SH-SY5Y (cell line): ENCODE measurements around the gene ITGB2.

Experiments used
- GATA2 ChIP-seq: IDR thresholded peaks from 2 replicates; pipeline ENCODE4 v1.6.1; 2011; ENCODE audit warnings: mild to moderate bottlenecking, low read depth, low read length
- GATA3 ChIP-seq: IDR thresholded peaks from 2 replicates; pipeline ENCODE4 v1.6.1; 2011; ENCODE audit warnings: low read depth, mild to moderate bottlenecking, low read length, moderate library complexity

Gene ITGB2

GRCh38 chr21:44895859-44896258, 24.8 kb downstream of the ITGB2 start:
- no peak for TF ChIP-seq GATA3
- TF ChIP-seq GATA2, result no peak

- TF ChIP-seq GATA3, result no peak
- TF ChIP-seq GATA2, result no peak
These were observed 25.9 kb downstream of the ITGB2 start for GRCh38 chr21:44894687-44895302.

- no peak for TF ChIP-seq GATA2
- TF ChIP-seq GATA3, result no peak
These were observed 26.6 kb downstream of the ITGB2 start for GRCh38 chr21:44893948-44894656.

GRCh38 chr21:44893278-44893556, 27.5 kb downstream of the ITGB2 start:
- no peak for TF ChIP-seq GATA3

- TF ChIP-seq GATA2 (no peak), GATA3 (no peak)
These were observed 28.0 kb downstream of the ITGB2 start for GRCh38 chr21:44892536-44893277.

- no peak for TF ChIP-seq GATA2
- TF ChIP-seq GATA3, result no peak
These were observed 28.6 kb downstream of the ITGB2 start for GRCh38 chr21:44892095-44892494.

GRCh38 chr21:44891631-44892031, 29.1 kb downstream of the ITGB2 start:
- TF ChIP-seq GATA3 (no peak), GATA2 (no peak)

- TF ChIP-seq GATA3 (no peak), GATA2 (no peak)
These were observed 29.6 kb downstream of the ITGB2 start for GRCh38 chr21:44890961-44891541.

- TF ChIP-seq GATA2 (no peak), GATA3 (no peak)
These were observed 30.3 kb downstream of the ITGB2 start for GRCh38 chr21:44890338-44890931.

- no peak for TF ChIP-seq GATA2
- no peak for TF ChIP-seq GATA3
These were observed 30.9 kb downstream of the ITGB2 start for GRCh38 chr21:44889625-44890337.

GRCh38 chr21:44888581-44889550, 31.8 kb downstream of the ITGB2 start:
- TF ChIP-seq GATA2 (no peak), GATA3 (no peak)

GRCh38 chr21:44887807-44888580, 32.7 kb downstream of the ITGB2 start:
- TF ChIP-seq GATA3, result no peak
- no peak for TF ChIP-seq GATA2
